ENCODE results near the gene VPS45. TPM values are rescaled to one million over a fixed set of nuclear protein-coding genes. Genes with fewer than 3 reads are reported as not detected.
"Not testable (repeated sequence)": the region's sequence is repeated elsewhere in the genome, so short reads cannot be mapped to it uniquely, and the experiment has no call there.

Gene VPS45
- total RNA-seq, 2 experiments from 2014 or later: 19.4 to 22.8 TPM

DNA sequence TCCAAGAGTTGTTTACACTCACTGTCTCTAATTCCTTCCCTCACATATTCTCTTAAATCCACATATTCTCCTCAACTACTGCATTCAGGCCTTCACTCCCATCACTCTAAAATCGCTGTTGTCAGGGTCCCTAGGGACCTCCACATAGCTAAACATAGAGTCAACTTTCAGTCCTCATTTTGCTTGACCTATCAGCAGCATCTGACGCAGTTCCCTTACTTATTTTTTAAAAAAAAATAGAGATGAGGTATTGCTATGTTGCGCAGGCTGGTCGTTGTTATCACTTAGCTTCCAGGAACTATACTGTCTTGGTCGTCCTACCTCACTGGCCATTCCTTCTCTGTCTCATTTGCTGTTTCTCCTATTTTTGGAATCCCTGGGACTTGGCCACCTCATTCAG is 70.5 kb downstream of the VPS45 start:
- ATAC-seq: no peak
- DNase-seq: no peak
- Mint-ChIP-seq H3K4me3 (no peak overlapping the region), H3K9me3 (no peaks in the 10 kb centered on the region), H3K27ac (no peak overlapping the region), H3K27me3 (no peaks in the 10 kb centered on the region), H3K36me3 (ENCODE audit: low read depth) (peaks cover 2% of the 10 kb centered on the region), H3K4me1 (ENCODE audit: low read depth) (peaks cover 3% of the 10 kb centered on the region)
- TF ChIP-seq, protein P1, sequence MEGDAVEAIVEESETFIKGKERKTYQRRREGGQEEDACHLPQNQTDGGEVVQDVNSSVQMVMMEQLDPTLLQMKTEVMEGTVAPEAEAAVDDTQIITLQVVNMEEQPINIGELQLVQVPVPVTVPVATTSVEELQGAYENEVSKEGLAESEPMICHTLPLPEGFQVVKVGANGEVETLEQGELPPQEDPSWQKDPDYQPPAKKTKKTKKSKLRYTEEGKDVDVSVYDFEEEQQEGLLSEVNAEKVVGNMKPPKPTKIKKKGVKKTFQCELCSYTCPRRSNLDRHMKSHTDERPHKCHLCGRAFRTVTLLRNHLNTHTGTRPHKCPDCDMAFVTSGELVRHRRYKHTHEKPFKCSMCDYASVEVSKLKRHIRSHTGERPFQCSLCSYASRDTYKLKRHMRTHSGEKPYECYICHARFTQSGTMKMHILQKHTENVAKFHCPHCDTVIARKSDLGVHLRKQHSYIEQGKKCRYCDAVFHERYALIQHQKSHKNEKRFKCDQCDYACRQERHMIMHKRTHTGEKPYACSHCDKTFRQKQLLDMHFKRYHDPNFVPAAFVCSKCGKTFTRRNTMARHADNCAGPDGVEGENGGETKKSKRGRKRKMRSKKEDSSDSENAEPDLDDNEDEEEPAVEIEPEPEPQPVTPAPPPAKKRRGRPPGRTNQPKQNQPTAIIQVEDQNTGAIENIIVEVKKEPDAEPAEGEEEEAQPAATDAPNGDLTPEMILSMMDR (IDR thresholded peaks at IDR 0.05): no peak
- intact Hi-C loops (cut with micrococcal nuclease): no loop called here
- ChIA-PET POLR2A (interaction anchor here (1.0 to 1.2 kb wide), 2 partner anchors 9 to 11 kb away, joined by 3 to 4 read pairs; no protein-coding TSS in a partner anchor), CTCF (no interaction called here)

DNA sequence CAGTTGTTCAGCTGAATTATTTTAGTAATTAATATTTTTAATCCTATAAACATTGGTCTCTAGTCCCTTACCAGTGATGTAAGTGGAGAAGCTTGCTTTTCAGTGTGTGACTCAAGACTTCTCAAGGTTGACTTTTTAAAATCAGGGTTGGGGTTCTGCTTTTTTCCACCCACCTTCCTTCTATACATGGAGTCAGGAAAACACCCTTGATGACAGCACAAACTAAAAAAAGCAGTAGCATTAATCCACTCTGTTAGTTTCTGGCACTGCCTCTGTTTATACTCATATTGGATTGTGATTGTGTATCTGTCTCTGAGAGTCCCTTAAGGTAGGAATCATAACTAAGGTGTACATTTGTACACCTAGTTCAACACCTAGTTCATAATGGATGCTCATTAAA is 73.9 kb downstream of the VPS45 start:
- CTCF ChIA-PET: interaction anchor here (1.1 to 1.3 kb wide), 2 partner anchors 24 to 28 kb away, joined by 3 to 5 read pairs; no protein-coding TSS in a partner anchor
- TF ChIP-seq, protein P1 (IDR thresholded peaks at IDR 0.05): no peak
- no peaks in the 10 kb centered on the region for H3K27me3 Mint-ChIP-seq
- intact Hi-C loops (cut with micrococcal nuclease): no loop called here
- H3K36me3 Mint-ChIP-seq (ENCODE audit: low read depth): no peaks in the 10 kb centered on the region
- H3K4me1 Mint-ChIP-seq (ENCODE audit: low read depth): peaks cover 12% of the 10 kb centered on the region
- H3K27ac Mint-ChIP-seq: no peak overlapping the region
- DNase-seq: no peak
- POLR2A ChIA-PET: interaction anchor here (0.8 to 1.1 kb wide), 2 partner anchors 9 to 12 kb away, joined by 3 to 4 read pairs; partner anchors contain the start of gene PLEKHO1
- no peak overlapping the region for H3K4me3 Mint-ChIP-seq
- H3K9me3 Mint-ChIP-seq: no peaks in the 10 kb centered on the region
- ATAC-seq: no peak

DNA sequence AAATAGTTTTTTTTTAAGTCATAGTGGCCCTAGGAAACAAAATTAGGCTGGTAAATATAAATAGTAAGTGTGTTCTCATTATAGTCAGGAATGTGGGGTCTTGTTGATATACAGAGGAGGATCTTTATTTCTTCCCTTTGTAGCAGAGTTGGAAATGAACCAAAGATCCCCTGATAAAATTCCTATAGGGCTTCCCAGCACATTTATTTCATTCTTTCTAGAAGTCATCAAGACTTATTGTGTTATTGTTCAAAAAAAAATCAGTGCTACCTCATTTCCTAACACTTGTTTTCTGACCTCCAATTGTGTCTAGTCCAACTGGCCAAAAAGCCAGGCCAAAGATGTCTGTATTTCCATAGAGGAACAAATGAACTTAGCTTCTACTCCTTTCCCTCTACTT is 74.5 kb downstream of the VPS45 start:
- Mint-ChIP-seq H3K36me3 (ENCODE audit: low read depth) (no peaks in the 10 kb centered on the region), H3K9me3 (no peaks in the 10 kb centered on the region), H3K4me1 (ENCODE audit: low read depth) (peaks cover 18% of the 10 kb centered on the region), H3K4me3 (no peak overlapping the region), H3K27me3 (no peaks in the 10 kb centered on the region), H3K27ac (no peak overlapping the region)
- TF ChIP-seq, protein P1 (IDR thresholded peaks at IDR 0.05): no peak
- intact Hi-C loops (cut with micrococcal nuclease): no loop called here
- no peak for ATAC-seq
- ChIA-PET POLR2A (no interaction called here), CTCF (no interaction called here)
- no peak for DNase-seq

DNA sequence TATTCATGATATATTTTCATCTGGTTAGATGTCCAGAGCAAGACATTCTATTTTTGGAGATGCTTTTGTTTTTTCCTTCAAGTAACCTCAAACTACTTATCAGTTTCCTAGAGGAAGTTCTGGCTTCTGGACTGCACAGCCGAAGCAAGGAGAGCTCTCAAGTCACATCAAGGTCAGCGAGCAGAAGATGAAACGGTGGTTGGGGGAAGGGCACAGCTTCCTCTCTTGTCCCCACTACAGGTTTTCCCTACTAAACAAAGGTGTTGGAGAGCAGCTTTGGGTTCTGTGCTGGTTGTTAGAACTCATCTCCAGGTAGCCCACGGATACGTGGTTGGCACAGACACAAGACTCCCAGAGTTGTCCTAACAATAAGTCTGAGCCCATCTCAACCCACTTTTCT is 77.0 kb downstream of the VPS45 start:
- intact Hi-C loops (cut with micrococcal nuclease): no loop called here
- Mint-ChIP-seq H3K4me1 (ENCODE audit: low read depth) (peaks cover 32% of the 10 kb centered on the region), H3K9me3 (no peaks in the 10 kb centered on the region), H3K27ac (no peak overlapping the region), H3K27me3 (peaks cover 1% of the 10 kb centered on the region), H3K36me3 (ENCODE audit: low read depth) (no peaks in the 10 kb centered on the region), H3K4me3 (no peak overlapping the region)
- TF ChIP-seq, protein P1 (IDR thresholded peaks at IDR 0.05): no peak
- POLR2A ChIA-PET: interaction anchor here (1.6 kb wide), 1 partner anchor 11 kb away, joined by 5 read pairs; no protein-coding TSS in a partner anchor
- CTCF ChIA-PET: interaction anchor here (1.1 kb wide), 1 partner anchor 71 kb away, joined by 3 read pairs; no protein-coding TSS in a partner anchor
- DNase-seq: no peak
- no peak for ATAC-seq

DNA sequence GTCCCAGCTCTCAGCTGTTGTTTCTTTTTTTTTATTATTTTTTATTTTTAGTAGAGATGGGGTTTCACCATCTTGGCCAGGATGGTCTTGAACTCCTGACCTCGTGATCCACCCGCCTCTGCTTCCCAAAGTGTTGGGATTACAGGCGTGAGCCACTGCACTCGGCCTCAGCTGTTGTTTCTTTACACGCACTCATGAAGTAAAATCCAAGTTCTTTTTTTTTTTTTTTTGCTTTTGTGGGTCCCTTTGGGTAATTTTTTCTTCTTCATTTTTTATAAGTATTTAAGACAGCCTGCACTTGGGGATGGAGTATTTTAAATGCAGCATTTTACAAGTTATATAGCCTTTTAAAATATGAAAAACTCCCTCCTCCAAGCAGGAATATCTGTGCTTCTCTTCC is 78.4 kb downstream of the VPS45 start:
- H3K4me3 Mint-ChIP-seq; intact Hi-C loops (cut with micrococcal nuclease); H3K27ac Mint-ChIP-seq; DNase-seq; H3K9me3 Mint-ChIP-seq; H3K27me3 Mint-ChIP-seq; ATAC-seq; POLR2A ChIA-PET; H3K36me3 Mint-ChIP-seq (ENCODE audit: low read depth): not testable (repeated sequence)
- CTCF ChIA-PET: interaction anchor here (0.9 kb wide), 1 partner anchor 15 kb away, joined by 3 read pairs; no protein-coding TSS in a partner anchor
- H3K4me1 Mint-ChIP-seq (ENCODE audit: low read depth): peaks cover 34% of the 10 kb centered on the region
